K562 (cell line): ENCODE data around the gene PSMD13. TPM values are rescaled to one million over a fixed set of nuclear protein-coding genes. Genes with fewer than 3 reads are reported as not detected.
A peak's percentile ranks its signal among the peaks of the same experiment; 100 is the strongest.

Source experiments
- CBFA2T2 ChIP-seq: fragments of 450-650 bp; conservative IDR thresholded peaks from 2 replicates; pipeline ENCODE4 v1.6.1; 2017; ENCODE audit warnings: mild to moderate bottlenecking
- FOXK1 ChIP-seq: sonication (generic); formaldehyde crosslinking; IDR thresholded peaks from 2 replicates; pipeline ENCODE4 v1.8.0; 2022; ENCODE audit warnings: missing genetic modification reagents, mild to moderate bottlenecking, borderline replicate concordance
- PCBP1 ChIP-seq: fragments of 200-400 bp; formaldehyde crosslinking; IDR thresholded peaks from 2 replicates; pipeline ENCODE4 v1.6.1; 2018; ENCODE audit warnings: mild to moderate bottlenecking, low read depth, low read length; ENCODE audit not compliant: poor library complexity, severe bottlenecking
- RBBP5 ChIP-seq: fragments of 200-600 bp; sonication (generic); IDR thresholded peaks from 2 replicates; pipeline ENCODE4 v1.6.1; 2012; ENCODE audit warnings: borderline replicate concordance, mild to moderate bottlenecking, low read length, control low read depth, inconsistent platforms; ENCODE audit not compliant: insufficient read depth, poor library complexity, severe bottlenecking
- TARDBP ChIP-seq: fragments of 450-650 bp; IDR thresholded peaks from 2 replicates; pipeline ENCODE4 v1.6.1; 2016
- ZNF124 ChIP-seq: sonication (generic); formaldehyde crosslinking; IDR thresholded peaks from 2 replicates; pipeline ENCODE4 v1.8.1; 2022; ENCODE audit warnings: missing genetic modification reagents
- polyA plus RNA-seq, 8 experiments: library from polyadenylated mRNA; depleted of rRNA in 4 of 8; stranded (reverse) in 5 of 8; unstranded in 3 of 8; fragments of >200 nt; fragmentation: Nextera tagmentation in 2 of 8; fragmentation: Illumina TruSeq in 1 of 8; extraction: Ambion mirVana in 2 of 8; extraction: Trizol in 1 of 8; gene quantifications; 2 replicates each; pipeline versions ENCODE4 v1.2.1 to v1.2.3, GENCODE V29; 2011 to 2014; ENCODE audit warnings: inconsistent platforms in 1 of 8, missing spikeins in 1 of 8
- total RNA-seq, 7 experiments: library from RNA; depleted of rRNA in 6 of 7; stranded (reverse); fragments of >200 nt in 6 of 7; fragmentation: Illumina TruSeq in 2 of 7; extraction: Trizol in 2 of 7; gene quantifications; 2 replicates each; pipeline versions ENCODE4 v1.2.1 to v1.2.3, GENCODE V29; 2011 to 2021; ENCODE audit warnings: low replicate concordance in 1 of 7
- TF ChIP-seq, protein P1 (sequence below): fragments of 200-800 bp; sonication (Bioruptor generic); IDR thresholded peaks from 2 replicates; pipeline ENCODE4 v1.6.1; 2017; ENCODE audit warnings: missing genetic modification characterization, missing compliant biosample characterization
- TF ChIP-seq, protein P2 (sequence below), 2 experiments: IDR thresholded peaks; 2 replicates each; pipeline ENCODE4 v1.6.1; 2011; ENCODE audit warnings: borderline replicate concordance in 1 of 2, control low read depth in 1 of 2, low read depth in 1 of 2, low read length in 1 of 2, mild to moderate bottlenecking in 1 of 2, mixed read lengths in 1 of 2, moderate library complexity in 1 of 2; ENCODE audit not compliant: insufficient read depth in 1 of 2, insufficient read length in 1 of 2, poor library complexity in 1 of 2, severe bottlenecking in 1 of 2; ENCODE audit errors: extremely low read depth in 1 of 2

The PSMD13 gene
- total and polyA plus RNA-seq, 9 of the 15 experiments (the other 6 are each of a cell fraction or from before 2014, with no cell fraction given) = 185 to 383 (median 267) TPM

DNA sequence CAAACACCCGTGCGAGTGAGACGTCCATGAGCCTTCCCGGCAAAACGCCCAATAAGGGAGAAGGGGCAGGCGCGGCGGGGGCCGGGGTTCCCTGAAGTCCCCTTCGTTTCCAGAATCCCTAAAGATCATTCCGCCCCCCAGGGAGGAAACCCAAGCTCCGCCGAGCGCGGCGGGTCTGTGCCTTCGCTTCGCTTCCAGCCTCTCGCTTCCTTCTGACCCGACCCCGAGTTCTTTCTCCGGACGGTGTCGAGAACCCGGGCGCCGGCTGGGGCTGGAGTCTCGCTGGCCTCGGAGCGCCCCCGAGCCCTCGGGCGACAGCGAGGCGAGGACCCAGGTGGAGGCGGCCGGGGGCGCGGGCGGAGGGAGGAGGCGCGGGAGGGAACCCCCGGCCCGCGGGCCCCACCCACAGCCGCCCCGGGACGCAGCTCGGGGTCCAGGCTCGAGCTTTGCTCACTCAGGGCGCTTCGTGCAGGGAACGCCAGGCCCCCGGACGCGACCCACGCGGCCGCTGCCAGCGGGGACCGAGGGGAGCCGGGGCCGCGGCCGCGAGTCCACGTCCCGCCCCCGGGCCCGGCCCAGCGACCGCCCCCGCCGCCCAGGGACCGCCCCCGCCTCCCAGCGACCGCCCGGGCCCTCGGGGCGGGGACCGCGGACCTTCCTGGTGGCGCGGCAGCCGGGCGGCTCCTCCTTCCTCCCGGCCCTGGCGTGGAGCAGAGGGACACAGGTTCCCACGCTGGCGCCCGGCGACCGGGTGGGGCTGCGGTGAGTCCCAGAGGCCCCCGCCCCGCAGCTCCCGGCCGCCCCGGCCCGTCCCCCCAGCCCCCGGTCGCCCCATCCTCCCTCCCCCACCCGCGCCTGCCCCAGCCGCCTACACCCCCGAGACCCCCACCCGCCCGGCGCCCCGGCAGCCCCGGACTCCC, 52.0 kb downstream of the PSMD13 start, which contains the start of gene PGGHG (continued):
- TF ChIP-seq, protein P1, sequence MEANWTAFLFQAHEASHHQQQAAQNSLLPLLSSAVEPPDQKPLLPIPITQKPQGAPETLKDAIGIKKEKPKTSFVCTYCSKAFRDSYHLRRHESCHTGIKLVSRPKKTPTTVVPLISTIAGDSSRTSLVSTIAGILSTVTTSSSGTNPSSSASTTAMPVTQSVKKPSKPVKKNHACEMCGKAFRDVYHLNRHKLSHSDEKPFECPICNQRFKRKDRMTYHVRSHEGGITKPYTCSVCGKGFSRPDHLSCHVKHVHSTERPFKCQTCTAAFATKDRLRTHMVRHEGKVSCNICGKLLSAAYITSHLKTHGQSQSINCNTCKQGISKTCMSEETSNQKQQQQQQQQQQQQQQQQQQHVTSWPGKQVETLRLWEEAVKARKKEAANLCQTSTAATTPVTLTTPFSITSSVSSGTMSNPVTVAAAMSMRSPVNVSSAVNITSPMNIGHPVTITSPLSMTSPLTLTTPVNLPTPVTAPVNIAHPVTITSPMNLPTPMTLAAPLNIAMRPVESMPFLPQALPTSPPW (CRISPR knock-in tag) = peak; percentile 89
- TF ChIP-seq TARDBP = no peak
- TF ChIP-seq FOXK1 (CRISPR knock-in tag) = peak; percentile 11; the same call in 1 of the 2 replicates
- TF ChIP-seq CBFA2T2 = no peak
- peak; percentile 42 for TF ChIP-seq PCBP1
- TF ChIP-seq RBBP5 = peak; percentile 42
- TF ChIP-seq ZNF124 = no peak
- TF ChIP-seq, protein P2, sequence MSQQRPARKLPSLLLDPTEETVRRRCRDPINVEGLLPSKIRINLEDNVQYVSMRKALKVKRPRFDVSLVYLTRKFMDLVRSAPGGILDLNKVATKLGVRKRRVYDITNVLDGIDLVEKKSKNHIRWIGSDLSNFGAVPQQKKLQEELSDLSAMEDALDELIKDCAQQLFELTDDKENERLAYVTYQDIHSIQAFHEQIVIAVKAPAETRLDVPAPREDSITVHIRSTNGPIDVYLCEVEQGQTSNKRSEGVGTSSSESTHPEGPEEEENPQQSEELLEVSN (IDR thresholded peaks at IDR 0.05; ENCODE audit: borderline replicate concordance in 1 of 2, extremely low read depth in 1 of 2, insufficient read depth in 1 of 2, insufficient read length in 1 of 2, low read depth in 1 of 2, low read length in 1 of 2, poor library complexity in 1 of 2, severe bottlenecking in 1 of 2) = peak; percentile 20 to 76
